Cardiac muscle cell (in vitro differentiated cells and primary cell): Measurements from ENCODE around the gene ZNF777. TPM values are rescaled to one million over a fixed set of nuclear protein-coding genes. Genes with fewer than 3 reads are reported as not detected.

Experiments
- DNase-seq, 2 donors: peaks; one replicate each; pipeline versions ENCODE4 v3.0.0 to v3.0.0-alpha.2; 2010 to 2017; ENCODE audit warnings: low read depth in 1 of 2, low spot score in 1 of 2
- H3K27ac ChIP-seq: fragments of 200-600 bp; sonication (generic); 2 replicates; pipeline ENCODE4 v1.5.1; 2016
- H3K27me3 ChIP-seq: fragments of 200-600 bp; sonication (generic); 2 replicates; pipeline ENCODE4 v1.6.0; 2016; ENCODE audit warnings: control low read depth
- H3K36me3 ChIP-seq: fragments of 200-600 bp; sonication (generic); 2 replicates; pipeline ENCODE4 v1.5.1; 2016; ENCODE audit warnings: control low read depth
- H3K4me1 ChIP-seq: fragments of 200-600 bp; sonication (generic); 2 replicates; pipeline ENCODE4 v1.8.1; 2017; ENCODE audit warnings: low read depth, mild to moderate bottlenecking, mixed run types
- H3K4me3 ChIP-seq: fragments of 200-600 bp; sonication (generic); 2 replicates; pipeline ENCODE4 v1.5.1; 2016; ENCODE audit warnings: mild to moderate bottlenecking
- H3K9me3 ChIP-seq: fragments of 200-600 bp; sonication (generic); 2 replicates; pipeline ENCODE4 v1.5.1; 2017; ENCODE audit warnings: low read depth, mild to moderate bottlenecking, control low read depth
- CTCF ChIP-seq: IDR thresholded peaks from 2 replicates; pipeline ENCODE4 v1.5.1; 2012; ENCODE audit warnings: low read depth, mild to moderate bottlenecking, low read length
- polyA plus RNA-seq: library from polyadenylated mRNA; unstranded; fragments of >200 nt; fragmentation: Nextera tagmentation; extraction: Ambion mirVana; gene quantifications from 2 replicates; pipeline ENCODE4 v1.2.1, GENCODE V29; 2016
- total RNA-seq: library from RNA; depleted of rRNA; stranded (reverse); fragments of >200 nt; gene quantifications from 2 replicates; pipeline ENCODE4 v1.2.3, GENCODE V29; 2016

The ZNF777 gene
- total and polyA plus RNA-seq, 2 experiments from 2014 or later = 19.5 to 20.0 TPM

GRCh38 chr7:149455175-149455950 is 5.5 kb downstream of the ZNF777 start:
- no peak for TF ChIP-seq CTCF
- no peak overlapping the region for H3K4me3 ChIP-seq
- no peaks in the 10 kb centered on the region for H3K9me3 ChIP-seq
- DNase-seq = no peak
- H3K4me1 ChIP-seq = peaks cover 10% of the 10 kb centered on the region
- peaks cover 31% of the 10 kb centered on the region for H3K36me3 ChIP-seq
- no peaks in the 10 kb centered on the region for H3K27me3 ChIP-seq
- no peak overlapping the region for H3K27ac ChIP-seq

- Histone ChIP-seq H3K9me3 (no peaks in the 10 kb centered on the region), H3K4me1 (peaks cover 10% of the 10 kb centered on the region), H3K27me3 (no peaks in the 10 kb centered on the region), H3K4me3 (no peak overlapping the region), H3K36me3 (peaks cover 37% of the 10 kb centered on the region), H3K27ac (no peak overlapping the region)
- TF ChIP-seq CTCF = no peak
- DNase-seq = no peak
Observed at GRCh38 chr7:149454750-149455149, 6.1 kb downstream of the ZNF777 start.

- DNase-seq = no peak
- Histone ChIP-seq H3K27ac (no peak overlapping the region), H3K4me1 (peaks cover 8% of the 10 kb centered on the region), H3K9me3 (no peaks in the 10 kb centered on the region), H3K27me3 (no peaks in the 10 kb centered on the region), H3K4me3 (no peak overlapping the region), H3K36me3 (peaks cover 42% of the 10 kb centered on the region)
- no peak for TF ChIP-seq CTCF
Observed at GRCh38 chr7:149454006-149454405, 6.9 kb downstream of the ZNF777 start.

GRCh38 chr7:149450821-149451220 is 10.0 kb downstream of the ZNF777 start:
- Histone ChIP-seq H3K27ac (no peak overlapping the region), H3K27me3 (no peaks in the 10 kb centered on the region), H3K4me3 (no peak overlapping the region), H3K36me3 (peaks cover 56% of the 10 kb centered on the region), H3K4me1 (no peaks in the 10 kb centered on the region), H3K9me3 (no peaks in the 10 kb centered on the region)
- no peak for DNase-seq
- TF ChIP-seq CTCF = no peak

- no peak for TF ChIP-seq CTCF
- DNase-seq = no peak
- Histone ChIP-seq H3K4me3 (no peak overlapping the region), H3K9me3 (no peaks in the 10 kb centered on the region), H3K36me3 (peaks cover 59% of the 10 kb centered on the region), H3K27ac (no peak overlapping the region), H3K4me1 (no peaks in the 10 kb centered on the region), H3K27me3 (no peaks in the 10 kb centered on the region)
Observed at GRCh38 chr7:149449897-149450296, 11.0 kb downstream of the ZNF777 start.
